MM.1S (cell line): ENCODE data around the gene ST6GALNAC2.

Experiments used
- DNase-seq: peaks from one replicate; pipeline ENCODE4 v3.0.0-alpha.2; 2015
- H2AFZ ChIP-seq: fragments of 300-600 bp; sonication (generic); 2 replicates; pipeline ENCODE4 v1.6.0; 2016; ENCODE audit warnings: antibody characterized with exemption, low read length
- H3F3A ChIP-seq: fragments of 300-600 bp; sonication (generic); 2 replicates; pipeline ENCODE4 v1.6.1; 2016; ENCODE audit warnings: mild to moderate bottlenecking, antibody characterized with exemption, low read length, moderate library complexity, mixed read lengths; ENCODE audit not compliant: insufficient read depth
- H3K27ac ChIP-seq: fragments of 300-600 bp; sonication (generic); 2 replicates; pipeline ENCODE4 v1.5.1; 2016; ENCODE audit warnings: mild to moderate bottlenecking, low read length
- H3K27me3 ChIP-seq: fragments of 300-600 bp; sonication (generic); replicated peaks from 2 replicates; pipeline ENCODE4 v1.6.0; 2016; ENCODE audit warnings: low read length; ENCODE audit not compliant: insufficient read depth
- H3K36me3 ChIP-seq: fragments of 300-600 bp; sonication (generic); replicated peaks from 2 replicates; pipeline ENCODE4 v1.6.1; 2016; ENCODE audit warnings: mild to moderate bottlenecking, low read length, mixed read lengths; ENCODE audit not compliant: insufficient read depth
- H3K4me1 ChIP-seq: fragments of 300-600 bp; sonication (generic); 2 replicates; pipeline ENCODE4 v1.6.1; 2016; ENCODE audit warnings: low read length, mixed read lengths
- H3K4me2 ChIP-seq: fragments of 300-600 bp; sonication (generic); 2 replicates; pipeline ENCODE4 v1.6.0; 2016; ENCODE audit warnings: low read depth, low read length
- H3K4me3 ChIP-seq: fragments of 300-600 bp; sonication (generic); 2 replicates; pipeline ENCODE4 v1.5.1; 2016; ENCODE audit warnings: low read length, mixed read lengths
- H3K79me2 ChIP-seq: fragments of 300-600 bp; sonication (generic); 2 replicates; pipeline ENCODE4 v1.6.1; 2016; ENCODE audit warnings: mixed run types, low read length, mixed read lengths
- H3K9ac ChIP-seq: fragments of 300-600 bp; sonication (generic); 2 replicates; pipeline ENCODE4 v1.6.1; 2016; ENCODE audit warnings: low read length, mixed read lengths
- H3K9me2 ChIP-seq: fragments of 300-600 bp; sonication (generic); replicated peaks from 2 replicates; pipeline ENCODE4 v1.6.1; 2016; ENCODE audit warnings: mild to moderate bottlenecking, low read length, mixed read lengths; ENCODE audit not compliant: insufficient read depth
- H3K9me3 ChIP-seq: fragments of 300-600 bp; sonication (generic); replicated peaks from 2 replicates; pipeline ENCODE4 v1.6.1; 2016; ENCODE audit warnings: mild to moderate bottlenecking, low read length, mixed read lengths; ENCODE audit not compliant: insufficient read depth
- H4K20me1 ChIP-seq: fragments of 300-600 bp; sonication (generic); 2 replicates; pipeline ENCODE4 v1.6.1; 2016; ENCODE audit warnings: mild to moderate bottlenecking, low read length, moderate library complexity, mixed read lengths; ENCODE audit not compliant: insufficient read depth
- EZH2 ChIP-seq: fragments of 300-600 bp; sonication (generic); optimal IDR thresholded peaks from 2 replicates; pipeline ENCODE3; 2017; ENCODE audit warnings: low read depth, mild to moderate bottlenecking, antibody characterized with exemption, low read length, mixed read lengths
- EZH2phosphoT487 ChIP-seq: fragments of 300-600 bp; sonication (generic); IDR thresholded peaks from 2 replicates; pipeline ENCODE4 v1.6.1; 2018; ENCODE audit warnings: antibody characterized with exemption, low read length
- TF ChIP-seq, protein P1 (sequence below): fragments of 300-600 bp; sonication (generic); IDR thresholded peaks from 2 replicates; pipeline ENCODE4 v1.5.1; 2016; ENCODE audit warnings: antibody characterized with exemption, low read length, mixed read lengths

Gene ST6GALNAC2

DNA sequence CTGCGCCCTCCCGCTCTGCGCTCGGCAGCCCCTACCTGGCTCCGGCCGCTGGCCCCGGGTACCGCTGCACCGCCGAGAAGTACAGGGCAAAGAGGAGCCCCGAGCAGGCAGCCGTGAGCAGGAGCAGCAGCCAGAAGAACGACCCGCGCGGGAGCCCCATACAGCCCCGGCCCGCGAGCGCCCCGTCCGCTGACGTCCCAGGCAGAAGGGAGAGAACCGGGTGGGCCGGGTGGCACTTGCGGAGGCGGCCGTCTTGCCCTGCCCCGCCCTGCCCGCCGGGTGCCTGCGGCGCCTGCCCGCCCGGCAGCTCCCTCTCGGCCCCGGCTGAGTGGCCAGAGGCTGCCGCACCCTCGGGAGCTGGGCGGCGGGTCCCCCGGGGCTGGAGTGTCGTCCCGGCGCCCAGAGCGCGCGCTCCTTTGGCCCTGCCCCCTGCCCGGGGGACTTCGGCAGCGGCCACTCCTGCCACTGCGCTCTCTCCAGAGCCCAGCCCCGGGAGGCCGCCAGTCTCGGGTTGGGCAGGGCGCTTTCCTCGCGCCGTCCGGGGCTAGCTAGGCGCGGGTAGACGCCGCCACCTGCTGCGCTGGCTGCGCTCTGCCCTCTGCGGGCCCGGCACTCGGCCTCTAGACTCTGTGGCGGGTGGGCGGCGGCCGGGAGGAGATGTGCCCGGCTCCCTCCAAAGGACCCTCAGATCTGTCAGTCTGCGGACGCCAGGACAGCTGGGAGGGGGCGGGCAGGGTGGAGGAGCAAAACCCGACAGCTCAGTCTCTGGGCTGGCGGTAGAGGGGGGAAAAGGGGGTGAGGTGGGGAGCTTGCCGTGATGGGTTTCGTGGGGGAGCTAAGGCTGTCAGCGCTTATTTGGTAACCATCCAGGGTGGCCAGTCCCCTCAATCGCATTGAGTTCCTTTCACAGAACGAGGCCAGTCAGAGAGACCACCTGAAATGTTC, at the start of gene ST6GALNAC2:
Gene ST6GALNAC2, minus strand, starts transcription at position 212 of the 945 bp plus-strand sequence. Its CDS starts 52 bp downstream, at position 160.
- no peak within 1 kb of the TSS for H2AFZ ChIP-seq

DNA sequence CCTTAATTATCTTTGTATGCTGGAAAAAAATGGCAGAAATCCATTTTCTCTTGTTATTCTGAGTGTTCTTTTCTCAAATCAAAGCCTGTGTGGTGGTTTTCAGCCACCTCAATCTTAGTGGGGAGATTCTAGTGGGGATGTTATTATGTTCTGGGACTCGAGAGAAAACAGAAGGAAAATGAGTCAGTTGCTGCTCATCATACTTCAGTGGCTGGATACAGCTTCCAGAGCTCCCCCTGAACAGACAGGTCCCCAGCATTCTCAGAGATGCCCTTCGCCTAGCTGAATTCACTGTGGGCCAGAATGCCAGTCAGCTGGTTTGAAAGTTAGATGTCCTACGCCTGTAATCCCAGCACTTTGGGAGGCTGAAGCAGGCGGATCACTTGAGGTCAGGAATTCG, 49.4 kb upstream of the ST6GALNAC2 start:
- Histone ChIP-seq H3K36me3 (no peaks in the 10 kb centered on the region), H3K9ac (no peak overlapping the region), H3K27me3 (peaks cover 33% of the 10 kb centered on the region), H3K79me2 (no peaks in the 10 kb centered on the region), H3K4me1 (no peaks in the 10 kb centered on the region), H3K27ac (no peak overlapping the region), H3K9me3 (no peaks in the 10 kb centered on the region), H2AFZ (no peak overlapping the region), H4K20me1 (no peaks in the 10 kb centered on the region), H3K4me2 (no peak overlapping the region), H3K9me2 (no peaks in the 10 kb centered on the region), H3K4me3 (no peak overlapping the region), H3F3A (no peaks in the 10 kb centered on the region)
- TF ChIP-seq, protein P1, sequence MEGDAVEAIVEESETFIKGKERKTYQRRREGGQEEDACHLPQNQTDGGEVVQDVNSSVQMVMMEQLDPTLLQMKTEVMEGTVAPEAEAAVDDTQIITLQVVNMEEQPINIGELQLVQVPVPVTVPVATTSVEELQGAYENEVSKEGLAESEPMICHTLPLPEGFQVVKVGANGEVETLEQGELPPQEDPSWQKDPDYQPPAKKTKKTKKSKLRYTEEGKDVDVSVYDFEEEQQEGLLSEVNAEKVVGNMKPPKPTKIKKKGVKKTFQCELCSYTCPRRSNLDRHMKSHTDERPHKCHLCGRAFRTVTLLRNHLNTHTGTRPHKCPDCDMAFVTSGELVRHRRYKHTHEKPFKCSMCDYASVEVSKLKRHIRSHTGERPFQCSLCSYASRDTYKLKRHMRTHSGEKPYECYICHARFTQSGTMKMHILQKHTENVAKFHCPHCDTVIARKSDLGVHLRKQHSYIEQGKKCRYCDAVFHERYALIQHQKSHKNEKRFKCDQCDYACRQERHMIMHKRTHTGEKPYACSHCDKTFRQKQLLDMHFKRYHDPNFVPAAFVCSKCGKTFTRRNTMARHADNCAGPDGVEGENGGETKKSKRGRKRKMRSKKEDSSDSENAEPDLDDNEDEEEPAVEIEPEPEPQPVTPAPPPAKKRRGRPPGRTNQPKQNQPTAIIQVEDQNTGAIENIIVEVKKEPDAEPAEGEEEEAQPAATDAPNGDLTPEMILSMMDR: no peak
- no peak for TF ChIP-seq EZH2phosphoT487
- no peak for TF ChIP-seq EZH2
- no peak for DNase-seq

More for the DNA sequence above, at the start of gene ST6GALNAC2:
- no peaks in the 10 kb centered on the region for H4K20me1 ChIP-seq
- 0 out of 2 replicates have a peak, but pooled peaks cover 3% of the 10 kb centered on the region for H3K4me1 ChIP-seq
- H3K9ac ChIP-seq: no peak within 1 kb of the TSS
- peak within 1 kb of the TSS; percentile 27; the same call in 1 of the 2 replicates for H3K4me2 ChIP-seq
- H3F3A ChIP-seq: no peaks in the 10 kb centered on the region
- no peak for DNase-seq
- H3K27ac ChIP-seq: no peak within 1 kb of the TSS
- no peaks in the 10 kb centered on the region for H3K9me2 ChIP-seq
- TF ChIP-seq EZH2phosphoT487 (no peak), EZH2 (peak; percentile 78)
- TF ChIP-seq, protein P1: no peak
- H3K9me3 ChIP-seq: no peaks in the 10 kb centered on the region
- peaks cover 68% of the 10 kb centered on the region for H3K27me3 ChIP-seq
- H3K4me3 ChIP-seq: no peak within 1 kb of the TSS
- H3K36me3 ChIP-seq: no peaks in the 10 kb centered on the region
- H3K79me2 ChIP-seq: no peaks in the 10 kb centered on the region

DNA sequence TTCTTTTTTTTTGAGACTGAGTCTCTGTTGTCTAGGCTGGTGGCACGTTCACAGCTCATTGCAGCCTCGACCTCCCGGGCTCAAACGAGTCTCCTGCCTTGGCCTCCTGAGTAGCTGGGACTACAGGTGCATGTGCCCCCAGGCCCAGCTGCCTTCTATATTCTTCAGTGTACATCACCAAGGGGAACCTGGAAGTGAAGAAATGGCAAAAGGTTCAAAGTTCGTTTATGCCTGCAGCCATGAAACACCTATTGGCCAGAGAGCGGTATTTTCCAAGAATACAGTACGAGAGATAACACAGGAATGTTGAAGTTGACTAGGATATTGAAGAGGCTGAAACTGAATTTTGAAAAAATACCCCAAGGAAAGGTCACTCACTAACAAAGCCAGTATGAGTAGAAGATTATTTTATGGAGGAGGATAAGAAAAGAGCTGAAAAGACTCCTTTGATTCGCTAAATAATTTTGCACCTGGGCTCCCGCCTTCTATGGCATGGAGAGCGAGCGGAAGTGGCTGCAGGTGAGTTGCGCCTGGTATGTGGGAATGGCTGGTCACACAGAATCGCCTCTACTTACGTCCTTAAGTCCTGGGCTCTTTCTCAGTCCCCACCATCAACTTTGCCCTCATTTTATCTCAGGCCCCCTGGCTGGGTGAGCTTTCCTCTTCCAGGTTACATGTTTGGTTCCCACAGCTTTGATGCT, 48.1 kb upstream of the ST6GALNAC2 start:
- Histone ChIP-seq H3K4me1 (no peaks in the 10 kb centered on the region), H3K27ac (no peak overlapping the region), H3K79me2 (no peaks in the 10 kb centered on the region), H3K4me3 (no peak overlapping the region), H2AFZ (no peak overlapping the region), H3K9me2 (no peaks in the 10 kb centered on the region), H3F3A (no peaks in the 10 kb centered on the region), H3K9me3 (no peaks in the 10 kb centered on the region), H3K4me2 (no peak overlapping the region), H3K36me3 (no peaks in the 10 kb centered on the region), H3K27me3 (peaks cover 32% of the 10 kb centered on the region), H4K20me1 (no peaks in the 10 kb centered on the region), H3K9ac (no peak overlapping the region)
- no peak for DNase-seq
- TF ChIP-seq, protein P1: no peak
